ENCODE results near the gene KCNJ5.

Gene KCNJ5

DNA sequence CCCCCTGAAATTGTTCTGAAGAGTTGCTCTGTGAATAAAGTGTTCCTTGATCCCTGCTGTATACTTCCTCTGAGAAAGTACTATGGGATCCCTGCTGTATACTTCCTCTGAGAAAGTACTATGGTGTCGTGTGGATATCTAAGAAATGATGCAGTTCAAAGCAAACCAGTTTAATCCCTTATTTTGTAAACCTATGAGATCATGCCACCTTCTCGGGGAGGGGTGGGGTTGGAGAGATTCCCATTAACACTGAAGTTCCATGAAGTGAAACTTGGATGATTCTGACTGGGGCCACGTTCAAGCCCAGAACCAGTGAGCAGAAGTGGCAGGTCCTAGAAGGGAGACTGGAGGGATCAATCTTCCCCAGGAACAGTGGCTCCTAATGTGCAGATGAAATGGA, 64.5 kb downstream of the KCNJ5 start:
- H3K9me3 Mint-ChIP-seq = no peaks in the 10 kb centered on the region
- peaks cover 7% of the 10 kb centered on the region for H3K4me1 Mint-ChIP-seq
- H3K36me3 Mint-ChIP-seq (ENCODE audit: low read depth) = no peaks in the 10 kb centered on the region
- H3K27ac Mint-ChIP-seq = no peak overlapping the region
- no peaks in the 10 kb centered on the region for H3K27me3 Mint-ChIP-seq (ENCODE audit: low read depth)
- no peak overlapping the region for H3K4me3 Mint-ChIP-seq
- TF ChIP-seq, protein P1, sequence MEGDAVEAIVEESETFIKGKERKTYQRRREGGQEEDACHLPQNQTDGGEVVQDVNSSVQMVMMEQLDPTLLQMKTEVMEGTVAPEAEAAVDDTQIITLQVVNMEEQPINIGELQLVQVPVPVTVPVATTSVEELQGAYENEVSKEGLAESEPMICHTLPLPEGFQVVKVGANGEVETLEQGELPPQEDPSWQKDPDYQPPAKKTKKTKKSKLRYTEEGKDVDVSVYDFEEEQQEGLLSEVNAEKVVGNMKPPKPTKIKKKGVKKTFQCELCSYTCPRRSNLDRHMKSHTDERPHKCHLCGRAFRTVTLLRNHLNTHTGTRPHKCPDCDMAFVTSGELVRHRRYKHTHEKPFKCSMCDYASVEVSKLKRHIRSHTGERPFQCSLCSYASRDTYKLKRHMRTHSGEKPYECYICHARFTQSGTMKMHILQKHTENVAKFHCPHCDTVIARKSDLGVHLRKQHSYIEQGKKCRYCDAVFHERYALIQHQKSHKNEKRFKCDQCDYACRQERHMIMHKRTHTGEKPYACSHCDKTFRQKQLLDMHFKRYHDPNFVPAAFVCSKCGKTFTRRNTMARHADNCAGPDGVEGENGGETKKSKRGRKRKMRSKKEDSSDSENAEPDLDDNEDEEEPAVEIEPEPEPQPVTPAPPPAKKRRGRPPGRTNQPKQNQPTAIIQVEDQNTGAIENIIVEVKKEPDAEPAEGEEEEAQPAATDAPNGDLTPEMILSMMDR (IDR thresholded peaks at IDR 0.05; ENCODE audit: unreplicated experiment in 3 of 3) = no peak

DNA sequence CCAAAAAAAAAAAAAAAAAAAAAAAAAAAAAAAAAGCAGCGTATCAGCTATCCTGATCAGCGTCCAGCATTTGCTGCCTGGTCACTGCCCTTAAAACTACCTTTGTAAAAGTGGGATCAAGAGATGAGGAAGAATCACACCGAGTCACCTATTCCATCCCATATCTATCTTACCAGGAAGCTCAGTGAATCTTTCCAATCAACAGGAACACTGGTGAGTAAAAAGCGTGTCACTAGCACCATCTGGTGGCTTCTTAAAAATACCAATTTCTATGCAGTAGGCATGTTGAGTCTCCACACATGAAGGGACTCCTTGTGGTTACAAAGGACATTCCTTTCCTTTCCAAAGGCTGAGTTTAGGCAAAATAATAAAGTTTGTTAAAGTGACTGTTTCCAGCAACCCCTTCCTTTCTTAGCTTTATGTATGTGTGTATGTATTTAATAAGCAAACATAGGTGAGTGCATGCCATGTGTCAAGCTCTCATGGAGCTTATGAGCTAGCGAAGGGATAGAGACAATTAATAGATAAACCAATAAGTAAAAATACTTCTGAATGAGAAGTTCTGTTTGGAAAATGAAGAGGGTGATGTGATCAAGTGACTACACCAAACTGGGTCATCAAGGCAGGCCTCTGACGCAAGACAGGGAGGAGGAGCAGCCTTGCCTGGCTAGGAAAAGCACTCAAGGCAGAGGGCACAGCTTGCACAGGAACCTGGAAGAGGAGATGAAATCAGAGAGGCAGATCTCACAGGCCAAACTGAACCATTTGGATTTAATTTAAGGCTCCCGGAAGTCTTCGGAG, 65.4 kb downstream of the KCNJ5 start:
- Mint-ChIP-seq H3K36me3 (ENCODE audit: low read depth) (no peaks in the 10 kb centered on the region), H3K27me3 (ENCODE audit: low read depth) (no peaks in the 10 kb centered on the region), H3K4me3 (no peak overlapping the region), H3K27ac (no peak overlapping the region), H3K9me3 (no peaks in the 10 kb centered on the region), H3K4me1 (peaks cover 7% of the 10 kb centered on the region)
- TF ChIP-seq, protein P1 (IDR thresholded peaks at IDR 0.05; ENCODE audit: unreplicated experiment in 3 of 3) = peak; percentile 82 to 87 (median 83)

DNA sequence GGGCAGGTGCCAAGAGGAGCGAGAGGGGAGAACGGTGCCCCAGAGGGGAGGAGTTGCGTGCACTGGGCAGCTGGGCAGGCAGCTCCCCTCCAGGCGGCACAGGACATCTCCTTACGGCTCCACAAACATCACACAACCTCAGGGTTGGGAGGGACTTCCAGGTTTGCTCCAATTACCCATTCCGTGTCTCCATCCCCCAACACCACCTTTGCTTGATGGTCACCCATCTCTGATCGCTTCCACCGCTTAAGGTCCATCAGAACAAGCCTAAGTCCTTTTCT, 66.0 kb downstream of the KCNJ5 start:
- Mint-ChIP-seq H3K27ac (no peak overlapping the region), H3K4me1 (peaks cover 7% of the 10 kb centered on the region), H3K27me3 (ENCODE audit: low read depth) (no peaks in the 10 kb centered on the region), H3K4me3 (no peak overlapping the region), H3K36me3 (ENCODE audit: low read depth) (no peaks in the 10 kb centered on the region), H3K9me3 (no peaks in the 10 kb centered on the region)
- TF ChIP-seq, protein P1 (IDR thresholded peaks at IDR 0.05; ENCODE audit: unreplicated experiment in 3 of 3) = no peak

DNA sequence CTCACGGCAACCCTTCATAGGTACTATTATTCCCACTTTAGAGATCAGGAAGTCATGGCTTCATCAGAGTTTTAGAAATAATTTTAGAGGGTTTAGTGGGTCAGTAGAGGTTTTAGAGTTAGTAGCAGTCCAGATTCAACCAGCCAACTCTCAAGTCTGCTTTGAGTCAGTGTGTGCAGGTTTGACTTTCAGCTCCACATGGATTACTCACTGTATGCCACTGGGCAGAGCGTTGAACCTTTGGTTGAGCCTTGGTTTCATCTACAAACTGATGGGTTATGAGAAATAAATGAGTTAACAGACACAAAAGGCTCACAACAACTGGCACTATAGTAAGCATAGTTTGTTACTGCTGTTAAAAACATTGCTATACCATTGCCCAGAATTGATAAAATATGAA, 70.5 kb downstream of the KCNJ5 start:
- Mint-ChIP-seq H3K36me3 (ENCODE audit: low read depth) (peaks cover 8% of the 10 kb centered on the region), H3K9me3 (no peaks in the 10 kb centered on the region), H3K4me3 (no peak overlapping the region), H3K27ac (no peak overlapping the region), H3K4me1 (peaks cover 8% of the 10 kb centered on the region), H3K27me3 (ENCODE audit: low read depth) (no peaks in the 10 kb centered on the region)
- TF ChIP-seq, protein P1 (IDR thresholded peaks at IDR 0.05; ENCODE audit: unreplicated experiment in 3 of 3) = no peak

DNA sequence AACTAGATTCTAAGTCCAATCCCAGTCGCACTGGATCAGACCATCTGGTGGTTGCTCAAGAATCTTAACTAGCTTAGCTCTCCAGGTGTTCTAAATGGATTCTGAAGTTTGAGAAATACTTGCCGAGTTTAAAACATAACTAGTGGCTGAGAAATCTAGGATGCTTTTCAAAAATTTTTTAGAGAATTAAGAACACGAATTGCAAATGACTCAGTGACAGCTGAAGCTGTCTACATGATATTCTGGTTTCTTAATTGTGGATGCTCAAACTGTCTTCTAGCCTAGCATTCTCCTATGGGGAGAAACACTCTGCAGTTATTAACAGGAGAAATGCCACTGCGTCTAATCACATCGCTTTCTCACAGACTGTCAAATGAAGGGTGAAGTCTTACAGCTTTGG, 71.7 kb downstream of the KCNJ5 start:
- Mint-ChIP-seq H3K27me3 (ENCODE audit: low read depth) (no peaks in the 10 kb centered on the region), H3K36me3 (ENCODE audit: low read depth) (peaks cover 13% of the 10 kb centered on the region), H3K4me3 (no peak overlapping the region), H3K9me3 (no peaks in the 10 kb centered on the region), H3K27ac (no peak overlapping the region), H3K4me1 (peaks cover 5% of the 10 kb centered on the region)
- TF ChIP-seq, protein P1 (IDR thresholded peaks at IDR 0.05; ENCODE audit: unreplicated experiment in 3 of 3) = no peak

DNA sequence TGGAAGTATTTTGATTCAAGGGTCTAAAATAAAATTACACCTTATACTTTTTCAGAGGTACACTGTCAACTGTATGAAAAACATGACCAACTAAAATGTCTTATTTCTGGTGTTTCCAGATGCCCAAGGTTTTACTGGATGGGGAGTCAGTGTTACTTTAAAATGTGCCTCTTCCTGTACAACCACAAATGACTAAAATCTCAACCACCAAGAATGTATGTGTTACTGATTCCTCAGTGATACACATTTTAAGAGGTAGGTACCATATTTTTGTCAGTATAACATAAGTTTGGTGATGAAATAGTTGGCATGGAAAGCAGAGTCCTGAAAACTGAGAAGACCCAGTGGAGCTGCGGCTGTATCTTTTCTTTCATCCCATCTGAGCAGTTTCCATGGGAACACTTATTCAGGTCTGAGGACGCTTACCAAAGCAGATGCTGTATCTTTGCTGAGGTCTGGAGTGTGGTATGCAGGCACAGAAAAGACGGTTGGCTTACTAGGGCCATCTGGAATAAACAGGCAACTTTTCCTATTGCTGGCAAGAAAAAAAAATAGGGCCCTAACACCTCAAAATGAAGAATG, 72.7 kb downstream of the KCNJ5 start:
- Mint-ChIP-seq H3K4me1 (peaks cover 5% of the 10 kb centered on the region), H3K4me3 (no peak overlapping the region), H3K27me3 (ENCODE audit: low read depth) (no peaks in the 10 kb centered on the region), H3K27ac (no peak overlapping the region), H3K36me3 (ENCODE audit: low read depth) (peaks cover 19% of the 10 kb centered on the region), H3K9me3 (no peaks in the 10 kb centered on the region)
- TF ChIP-seq, protein P1 (IDR thresholded peaks at IDR 0.05; ENCODE audit: unreplicated experiment in 3 of 3) = no peak
